GM12864 (cell line): ENCODE measurements around the gene TNIK.
A peak's percentile ranks its signal among the peaks of the same experiment; 100 is the strongest.

Source experiments
- DNase-seq: peaks from one replicate; pipeline ENCODE4 v3.0.0-alpha.2; 2011; ENCODE audit warnings: low read depth
- H3K4me3 ChIP-seq: 2 replicates; pipeline ENCODE4 v1.5.1; 2011; ENCODE audit warnings: mild to moderate bottlenecking, low read depth, low read length, control low read depth
- TF ChIP-seq, protein P1 (sequence below): IDR thresholded peaks from 2 replicates; pipeline ENCODE4 v1.5.1; 2011; ENCODE audit warnings: low read depth, mild to moderate bottlenecking, moderate library complexity, low read length, control low read depth, inconsistent platforms; ENCODE audit errors: missing control alignments

Gene TNIK

DNA sequence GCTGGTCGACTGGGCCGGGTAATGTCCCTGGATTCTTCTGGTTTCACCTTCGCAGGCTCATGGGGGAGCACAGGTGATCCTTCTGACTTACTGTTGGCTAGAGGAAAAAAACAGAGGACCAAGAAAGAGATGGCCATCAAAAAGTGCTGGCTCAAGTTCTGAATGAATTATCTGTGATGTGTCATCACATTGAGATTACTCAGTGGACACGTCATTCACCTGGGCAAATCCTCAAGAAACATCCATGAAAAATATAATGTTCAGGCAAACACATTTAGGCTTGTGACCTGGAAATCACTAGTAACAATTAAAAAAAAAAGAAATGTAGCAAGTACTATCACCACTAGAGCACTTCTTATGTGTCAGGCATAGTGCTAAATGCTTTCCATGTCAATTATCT lies 352.1 kb downstream of the TNIK start:
- TF ChIP-seq, protein P1, sequence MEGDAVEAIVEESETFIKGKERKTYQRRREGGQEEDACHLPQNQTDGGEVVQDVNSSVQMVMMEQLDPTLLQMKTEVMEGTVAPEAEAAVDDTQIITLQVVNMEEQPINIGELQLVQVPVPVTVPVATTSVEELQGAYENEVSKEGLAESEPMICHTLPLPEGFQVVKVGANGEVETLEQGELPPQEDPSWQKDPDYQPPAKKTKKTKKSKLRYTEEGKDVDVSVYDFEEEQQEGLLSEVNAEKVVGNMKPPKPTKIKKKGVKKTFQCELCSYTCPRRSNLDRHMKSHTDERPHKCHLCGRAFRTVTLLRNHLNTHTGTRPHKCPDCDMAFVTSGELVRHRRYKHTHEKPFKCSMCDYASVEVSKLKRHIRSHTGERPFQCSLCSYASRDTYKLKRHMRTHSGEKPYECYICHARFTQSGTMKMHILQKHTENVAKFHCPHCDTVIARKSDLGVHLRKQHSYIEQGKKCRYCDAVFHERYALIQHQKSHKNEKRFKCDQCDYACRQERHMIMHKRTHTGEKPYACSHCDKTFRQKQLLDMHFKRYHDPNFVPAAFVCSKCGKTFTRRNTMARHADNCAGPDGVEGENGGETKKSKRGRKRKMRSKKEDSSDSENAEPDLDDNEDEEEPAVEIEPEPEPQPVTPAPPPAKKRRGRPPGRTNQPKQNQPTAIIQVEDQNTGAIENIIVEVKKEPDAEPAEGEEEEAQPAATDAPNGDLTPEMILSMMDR: no peak
- no peak for DNase-seq
- H3K4me3 ChIP-seq: no peak overlapping the region

DNA sequence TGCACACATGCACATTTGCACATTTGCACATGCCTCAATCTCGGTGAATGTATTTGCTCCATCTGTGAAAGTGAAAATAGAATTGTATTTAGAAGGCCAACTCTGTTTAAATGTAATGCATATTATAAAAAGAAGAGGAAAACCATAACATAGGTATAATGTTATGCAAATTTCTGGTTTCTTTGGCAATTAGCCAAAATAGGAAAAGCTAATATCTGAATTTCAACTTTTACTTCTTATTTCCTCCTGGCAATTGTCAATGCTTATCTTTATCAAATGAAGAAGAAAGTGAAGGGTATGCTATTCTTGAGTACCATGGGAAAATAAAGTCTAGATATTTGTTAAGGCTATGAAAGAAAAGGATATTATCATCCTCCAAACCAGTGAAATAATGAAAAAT lies 357.0 kb downstream of the TNIK start:
- DNase-seq: no peak
- TF ChIP-seq, protein P1: no peak
- H3K4me3 ChIP-seq: no peak overlapping the region

DNA sequence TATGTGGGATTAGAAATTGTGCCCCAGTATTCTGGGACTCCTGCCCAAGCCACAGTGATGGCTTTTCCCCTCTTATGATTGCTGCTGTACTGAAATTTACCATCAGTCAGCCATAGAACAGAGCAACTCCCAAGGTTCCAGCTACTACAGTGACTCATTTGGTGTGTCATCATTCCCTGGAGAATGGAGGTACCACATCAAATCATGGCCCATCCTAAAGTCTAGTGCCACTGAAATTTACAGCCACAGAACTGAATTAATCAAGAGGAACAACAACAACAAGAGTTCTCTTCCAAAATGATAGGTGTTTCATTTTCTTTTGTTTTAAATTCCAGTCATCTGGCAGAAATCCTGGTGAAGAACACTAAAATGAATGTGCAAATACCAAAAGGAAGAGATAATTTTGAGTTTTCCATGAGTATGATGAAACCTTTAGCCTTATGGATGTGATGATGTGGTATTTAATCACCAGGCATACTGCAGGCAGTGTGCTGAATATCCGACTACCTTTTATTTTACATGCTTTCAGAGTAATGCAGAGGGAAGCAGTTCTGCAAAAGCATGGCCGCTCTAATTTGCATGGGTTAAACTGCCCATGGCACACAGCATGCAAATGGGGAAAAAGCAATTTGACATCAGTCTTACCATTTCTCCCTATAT lies 358.1 kb downstream of the TNIK start:
- H3K4me3 ChIP-seq: no peak overlapping the region
- TF ChIP-seq, protein P1: no peak
- DNase-seq: no peak

DNA sequence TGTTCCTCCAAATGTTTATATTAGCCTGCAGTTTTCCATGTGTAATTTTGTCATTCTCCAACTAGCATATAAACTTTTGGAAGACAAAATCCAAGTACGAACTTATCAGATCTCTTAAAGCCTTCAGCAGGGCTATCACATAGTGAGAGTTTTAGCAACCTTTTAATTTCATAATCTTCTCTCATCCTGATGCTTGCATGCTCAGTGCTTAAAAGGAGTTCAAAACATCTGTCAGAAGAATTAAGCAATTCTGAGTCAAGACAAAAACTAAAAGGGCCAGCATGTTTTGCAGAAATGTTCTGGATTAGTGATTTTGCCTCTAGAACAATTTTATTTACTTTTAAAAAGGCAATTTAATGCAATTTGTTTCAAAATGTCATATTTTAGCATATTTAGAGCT lies 360.3 kb downstream of the TNIK start:
- TF ChIP-seq, protein P1: no peak
- no peak overlapping the region for H3K4me3 ChIP-seq
- no peak for DNase-seq

DNA sequence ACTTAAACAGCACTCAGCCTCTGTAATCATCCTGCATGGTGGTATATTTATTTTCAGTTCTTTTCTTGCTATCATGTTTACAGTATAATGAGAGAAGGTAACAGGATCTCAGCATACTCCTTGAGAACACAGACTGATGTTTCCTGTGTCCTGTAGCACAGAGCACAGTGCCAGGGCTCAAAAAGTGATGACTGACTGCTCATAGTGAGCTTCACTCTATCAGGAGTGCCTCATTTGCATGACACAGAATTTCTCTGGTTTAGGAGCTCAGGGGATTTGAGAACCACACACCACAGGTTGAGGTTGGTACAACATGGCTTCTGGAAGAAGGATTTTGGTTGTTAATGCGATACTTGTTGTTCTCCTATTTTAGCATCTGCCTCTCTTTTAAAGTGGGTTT lies 365.1 kb downstream of the TNIK start:
- TF ChIP-seq, protein P1: no peak
- peak; percentile 15 for DNase-seq
- H3K4me3 ChIP-seq: no peak overlapping the region

DNA sequence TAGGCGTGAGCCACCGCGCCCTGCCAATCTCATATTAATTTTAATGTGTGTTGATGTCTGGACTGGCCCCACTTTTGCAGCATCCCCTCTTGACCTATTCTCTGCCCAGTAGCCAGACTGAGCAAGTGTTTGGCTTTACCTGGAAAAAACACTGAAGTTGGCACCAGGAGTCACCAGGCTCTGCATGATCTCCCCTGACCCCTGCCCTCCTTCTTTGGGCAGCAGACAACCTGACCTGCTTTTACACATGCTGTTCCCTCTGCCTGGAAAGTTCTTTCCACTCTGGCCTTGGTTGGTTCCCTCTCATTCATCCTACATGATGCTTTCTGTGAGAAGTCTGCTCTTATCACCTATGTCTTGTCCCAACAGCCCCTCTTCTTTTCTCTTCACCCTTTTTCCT lies 365.8 kb downstream of the TNIK start:
- DNase-seq: no peak
- TF ChIP-seq, protein P1: no peak
- H3K4me3 ChIP-seq: no peak overlapping the region

DNA sequence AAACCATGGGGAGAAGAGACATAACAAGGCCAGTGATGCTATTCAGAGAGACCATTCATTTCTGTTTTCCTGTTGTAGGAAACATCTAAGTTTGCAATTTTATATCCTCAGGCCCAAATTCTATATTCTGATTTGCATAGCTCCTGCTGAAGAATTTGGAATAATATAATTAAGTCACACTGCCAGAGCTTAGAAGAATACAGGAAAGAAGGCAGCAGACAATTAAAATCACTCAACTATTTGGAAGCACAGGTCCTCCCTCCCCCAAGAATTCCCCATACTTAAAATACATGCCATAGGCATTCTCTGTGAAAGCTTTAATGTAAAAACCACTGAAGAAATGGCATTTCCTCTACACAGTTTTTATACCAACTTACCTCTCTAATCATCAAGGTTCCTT lies 366.7 kb downstream of the TNIK start:
- DNase-seq: no peak
- TF ChIP-seq, protein P1: no peak
- no peak overlapping the region for H3K4me3 ChIP-seq
